HTR-8/SVneo (cell line): Measurements from ENCODE around the gene TLCD5.
A peak's percentile ranks its signal among the peaks of the same experiment; 100 is the strongest.

ENCODE experiments used
- DNase-seq: peaks from one replicate; pipeline ENCODE4 v3.0.0; 2011; ENCODE audit warnings: low spot score, mixed read lengths; ENCODE audit not compliant: insufficient read length
- FAIRE-seq: peaks from 2 replicates; lab custom pipeline; 2011; peaks lifted over from hg19 to GRCh38; lab: Jason Lieb, UNC

Gene TLCD5

GRCh38 chr11:120335908-120336640 is 11.0 kb downstream of the TLCD5 start, which contains the start of gene ARHGEF12:
Gene ARHGEF12 (plus strand): TSS chr11:120336413. CDS start chr11:120337244, 831 bp downstream.
- peak; percentile 82 for DNase-seq
- FAIRE-seq: peak; percentile 77

- FAIRE-seq: peak; percentile 23
- DNase-seq: no peak
These were observed 11.7 kb downstream of the TLCD5 start for GRCh38 chr11:120336641-120337354.

- FAIRE-seq (peak; percentile 52), DNase-seq (no peak)
These were observed 12.4 kb downstream of the TLCD5 start for GRCh38 chr11:120337355-120338106.

GRCh38 chr11:120338107-120338933 is 13.2 kb downstream of the TLCD5 start:
- no peak for DNase-seq
- no peak for FAIRE-seq

- DNase-seq (no peak), FAIRE-seq (no peak)
These were observed 14.3 kb downstream of the TLCD5 start for GRCh38 chr11:120339394-120339890.

- DNase-seq (no peak), FAIRE-seq (no peak)
These were observed 15.4 kb downstream of the TLCD5 start for GRCh38 chr11:120340529-120340928.

GRCh38 chr11:120342226-120342625 is 17.1 kb downstream of the TLCD5 start:
- no peak for FAIRE-seq
- DNase-seq: no peak

- no peak for DNase-seq
- no peak for FAIRE-seq
These were observed 17.6 kb downstream of the TLCD5 start for GRCh38 chr11:120342678-120343077.

GRCh38 chr11:120343429-120343828 is 18.3 kb downstream of the TLCD5 start:
- FAIRE-seq (no peak), DNase-seq (no peak)

- FAIRE-seq (peak; percentile 49), DNase-seq (peak; percentile 53)
These were observed 19.4 kb downstream of the TLCD5 start for GRCh38 chr11:120344302-120345004.

- DNase-seq: no peak
- FAIRE-seq: peak; percentile 79
These were observed 21.1 kb downstream of the TLCD5 start for GRCh38 chr11:120346233-120346632.

- FAIRE-seq (no peak), DNase-seq (no peak)
These were observed 25.5 kb downstream of the TLCD5 start for GRCh38 chr11:120350637-120351036.

- FAIRE-seq: no peak
- no peak for DNase-seq
These were observed 27.3 kb downstream of the TLCD5 start for GRCh38 chr11:120352405-120352804.

- no peak for DNase-seq
- no peak for FAIRE-seq
These were observed 29.0 kb downstream of the TLCD5 start for GRCh38 chr11:120354068-120354467.

- DNase-seq (no peak), FAIRE-seq (no peak)
These were observed 29.7 kb downstream of the TLCD5 start for GRCh38 chr11:120354779-120355178.

GRCh38 chr11:120357620-120358019 is 32.5 kb downstream of the TLCD5 start:
- DNase-seq: no peak
- no peak for FAIRE-seq

- DNase-seq (no peak), FAIRE-seq (no peak)
These were observed 33.6 kb downstream of the TLCD5 start for GRCh38 chr11:120358729-120359128.

GRCh38 chr11:120363436-120363835 is 38.3 kb downstream of the TLCD5 start:
- DNase-seq (no peak), FAIRE-seq (no peak)

GRCh38 chr11:120365512-120365911 is 40.4 kb downstream of the TLCD5 start:
- DNase-seq (no peak), FAIRE-seq (no peak)
